Subcutaneous adipose tissue (tissue), 4 donors: ENCODE results near the gene AOAH. TPM values are rescaled to one million over a fixed set of nuclear protein-coding genes. Genes with fewer than 3 reads are reported as not detected.

Experiments
- total RNA-seq, 4 donors: library from RNA; depleted of rRNA; stranded (reverse); fragments of >200 nt; gene quantifications; one replicate each; pipeline ENCODE4 v1.1.0, GENCODE V29; 2016
- TF ChIP-seq, protein P1 (sequence below): fragments of 450-650 bp; IDR thresholded peaks from one replicate; pipeline ENCODE4 v1.5.1; 2016; ENCODE audit warnings: low read depth, mild to moderate bottlenecking, control low read depth, antibody characterized with exemption, moderate library complexity

AOAH gene, protein sequence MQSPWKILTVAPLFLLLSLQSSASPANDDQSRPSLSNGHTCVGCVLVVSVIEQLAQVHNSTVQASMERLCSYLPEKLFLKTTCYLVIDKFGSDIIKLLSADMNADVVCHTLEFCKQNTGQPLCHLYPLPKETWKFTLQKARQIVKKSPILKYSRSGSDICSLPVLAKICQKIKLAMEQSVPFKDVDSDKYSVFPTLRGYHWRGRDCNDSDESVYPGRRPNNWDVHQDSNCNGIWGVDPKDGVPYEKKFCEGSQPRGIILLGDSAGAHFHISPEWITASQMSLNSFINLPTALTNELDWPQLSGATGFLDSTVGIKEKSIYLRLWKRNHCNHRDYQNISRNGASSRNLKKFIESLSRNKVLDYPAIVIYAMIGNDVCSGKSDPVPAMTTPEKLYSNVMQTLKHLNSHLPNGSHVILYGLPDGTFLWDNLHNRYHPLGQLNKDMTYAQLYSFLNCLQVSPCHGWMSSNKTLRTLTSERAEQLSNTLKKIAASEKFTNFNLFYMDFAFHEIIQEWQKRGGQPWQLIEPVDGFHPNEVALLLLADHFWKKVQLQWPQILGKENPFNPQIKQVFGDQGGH
- total RNA-seq, result 10 to 100 TPM in 2 of 4 donors, 1 to 10 TPM in 2; 4.6 to 51.7 (median 15.3) TPM

DNA sequence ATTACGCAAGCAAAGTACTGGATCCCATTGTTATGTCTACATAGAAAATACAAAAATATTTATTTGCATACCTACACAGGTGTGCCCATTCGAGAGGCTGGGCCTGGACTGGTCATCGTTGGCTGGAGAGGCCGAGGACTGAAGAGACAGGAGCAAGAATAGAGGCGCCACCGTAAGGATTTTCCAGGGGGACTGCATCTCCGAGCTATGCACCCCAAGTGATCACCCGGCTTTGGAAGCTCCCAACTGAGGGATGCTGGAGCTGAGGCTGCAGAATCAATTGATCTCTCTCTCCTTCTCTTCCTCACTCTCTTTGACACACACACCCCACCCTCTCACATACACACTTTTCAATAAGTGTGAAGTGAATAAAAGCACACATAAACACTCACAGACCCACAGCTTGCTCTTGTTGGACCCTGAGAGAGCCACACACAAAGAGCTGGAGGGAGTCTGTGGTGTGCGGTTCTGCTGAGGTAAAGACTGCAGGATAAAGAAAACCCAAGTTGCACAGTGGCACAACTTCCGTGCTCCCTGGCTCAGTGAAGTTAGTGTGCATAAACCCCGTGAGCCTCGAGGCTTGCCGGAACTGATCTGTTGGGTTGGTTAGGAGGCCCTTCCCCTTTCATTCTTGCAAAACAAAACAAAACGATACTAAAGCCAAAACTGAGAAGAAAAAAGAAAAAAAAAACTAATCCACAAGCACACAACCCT is at the start of gene AOAH:
AOAH (minus strand) TSS at position 544 of the 714 bp plus-strand sequence; CDS start at position 198, 346 bp downstream.
- TF ChIP-seq, protein P1, sequence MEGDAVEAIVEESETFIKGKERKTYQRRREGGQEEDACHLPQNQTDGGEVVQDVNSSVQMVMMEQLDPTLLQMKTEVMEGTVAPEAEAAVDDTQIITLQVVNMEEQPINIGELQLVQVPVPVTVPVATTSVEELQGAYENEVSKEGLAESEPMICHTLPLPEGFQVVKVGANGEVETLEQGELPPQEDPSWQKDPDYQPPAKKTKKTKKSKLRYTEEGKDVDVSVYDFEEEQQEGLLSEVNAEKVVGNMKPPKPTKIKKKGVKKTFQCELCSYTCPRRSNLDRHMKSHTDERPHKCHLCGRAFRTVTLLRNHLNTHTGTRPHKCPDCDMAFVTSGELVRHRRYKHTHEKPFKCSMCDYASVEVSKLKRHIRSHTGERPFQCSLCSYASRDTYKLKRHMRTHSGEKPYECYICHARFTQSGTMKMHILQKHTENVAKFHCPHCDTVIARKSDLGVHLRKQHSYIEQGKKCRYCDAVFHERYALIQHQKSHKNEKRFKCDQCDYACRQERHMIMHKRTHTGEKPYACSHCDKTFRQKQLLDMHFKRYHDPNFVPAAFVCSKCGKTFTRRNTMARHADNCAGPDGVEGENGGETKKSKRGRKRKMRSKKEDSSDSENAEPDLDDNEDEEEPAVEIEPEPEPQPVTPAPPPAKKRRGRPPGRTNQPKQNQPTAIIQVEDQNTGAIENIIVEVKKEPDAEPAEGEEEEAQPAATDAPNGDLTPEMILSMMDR, result no peak

DNA sequence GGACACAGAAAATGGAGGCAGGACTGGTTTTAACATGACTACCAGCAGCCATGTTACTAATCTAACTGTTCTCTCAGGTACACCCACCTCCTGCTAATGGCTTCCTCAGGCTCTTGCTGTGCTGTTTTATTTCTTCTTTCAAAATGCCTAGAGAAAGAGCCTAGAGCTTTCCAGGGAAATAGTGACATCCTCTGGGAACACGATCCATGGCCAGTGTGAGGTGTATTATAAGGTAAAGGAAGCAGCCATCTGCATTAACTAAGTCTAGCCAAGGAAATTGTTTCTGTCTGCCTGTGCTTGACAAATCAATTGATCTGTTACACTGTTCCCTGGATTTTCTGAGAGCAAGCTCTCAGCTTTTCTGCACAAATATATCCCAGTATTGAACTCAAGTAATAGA is 42.2 kb upstream of the AOAH start:
- TF ChIP-seq, protein P1, result no peak

DNA sequence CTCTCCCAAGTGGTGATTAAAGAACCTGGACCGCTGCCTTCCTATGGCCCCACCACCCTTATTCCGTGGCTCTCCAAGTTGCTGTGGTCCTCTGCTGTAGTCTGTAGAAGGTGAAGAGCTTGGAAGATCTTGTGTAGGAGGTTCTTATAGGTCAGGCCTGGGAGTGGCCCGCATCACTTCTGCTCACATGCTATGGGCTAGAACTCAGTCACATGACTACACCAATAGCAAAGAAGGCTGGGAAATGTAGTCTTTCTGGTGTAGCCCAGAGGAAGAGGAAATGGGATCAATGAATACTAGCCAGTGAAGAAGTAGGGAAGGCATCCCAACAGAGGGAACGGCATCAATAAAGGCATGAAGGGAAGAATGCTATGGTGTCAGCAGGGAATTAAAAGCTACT is 41.3 kb upstream of the AOAH start:
- TF ChIP-seq, protein P1, result no peak

DNA sequence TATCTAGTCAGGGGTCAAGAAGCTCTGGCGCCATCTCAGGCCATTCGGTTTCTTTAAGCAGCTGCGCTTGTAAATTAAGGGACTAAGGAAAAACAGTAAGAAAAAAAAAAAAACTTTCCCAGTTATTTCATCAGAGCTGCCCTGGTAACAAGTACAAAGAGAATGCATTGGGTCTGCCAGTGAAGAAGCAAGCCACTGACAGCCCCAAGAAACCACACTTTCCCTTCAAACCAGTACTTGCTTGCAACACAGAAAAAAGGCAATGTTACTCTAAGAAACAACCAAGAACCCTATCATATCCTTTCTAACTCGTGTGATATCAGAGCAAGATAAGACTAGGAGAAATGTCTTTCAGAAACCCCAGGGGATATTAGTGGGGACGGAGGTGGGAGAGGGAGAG is 40.6 kb upstream of the AOAH start:
- TF ChIP-seq, protein P1, result no peak

DNA sequence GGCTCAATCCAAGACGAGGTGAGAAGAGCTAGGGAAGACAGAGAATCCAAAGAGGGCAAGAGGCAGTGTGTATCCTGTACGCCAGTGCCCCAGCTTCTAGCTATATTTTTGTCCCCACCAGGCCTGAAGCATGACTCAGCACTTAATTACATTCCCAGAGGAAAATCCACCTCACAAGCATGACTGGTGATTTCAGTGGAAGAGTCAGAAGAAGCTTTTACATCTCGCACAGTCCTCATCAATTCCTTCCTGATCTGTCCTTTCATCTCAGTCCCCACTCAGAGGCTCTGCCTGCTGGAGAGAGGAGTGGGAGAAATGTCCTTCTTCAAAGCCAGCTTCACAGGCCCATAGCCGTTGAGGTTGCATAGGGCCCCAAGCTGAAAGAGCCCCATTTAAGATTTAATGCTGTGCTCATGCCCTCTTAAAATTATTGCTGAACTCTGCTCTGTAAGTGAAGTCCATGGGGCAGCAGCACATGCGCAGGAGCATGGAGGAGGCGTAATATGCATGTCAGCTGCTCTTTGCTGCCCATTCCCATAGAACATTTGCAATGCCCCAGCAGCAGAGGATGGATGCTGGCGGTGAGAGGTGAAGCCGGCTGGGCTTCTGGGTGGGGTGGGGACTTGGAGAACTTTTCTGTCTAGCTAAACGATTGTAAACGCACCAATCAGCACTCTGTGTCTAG is 39.0 kb upstream of the AOAH start:
- TF ChIP-seq, protein P1, result no peak

DNA sequence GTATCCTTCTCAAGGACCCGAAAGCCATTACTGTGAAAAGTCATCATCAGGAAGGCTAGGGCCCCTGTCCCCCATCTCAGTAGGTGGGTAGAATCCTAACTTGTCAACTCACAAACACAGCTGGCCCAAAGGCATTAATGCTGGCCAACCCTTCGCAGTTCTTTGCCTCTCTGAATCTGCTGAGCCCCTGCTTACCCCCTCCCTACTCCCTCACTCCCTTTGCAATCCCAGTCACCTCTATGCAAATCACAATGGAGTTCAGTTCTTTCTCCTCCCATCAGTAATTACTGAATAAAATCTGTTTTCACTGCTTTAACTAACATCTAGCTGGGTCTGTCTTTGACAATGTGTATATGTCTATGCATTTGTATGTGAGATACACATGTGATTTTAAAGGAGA is 38.1 kb upstream of the AOAH start:
- TF ChIP-seq, protein P1, result no peak

DNA sequence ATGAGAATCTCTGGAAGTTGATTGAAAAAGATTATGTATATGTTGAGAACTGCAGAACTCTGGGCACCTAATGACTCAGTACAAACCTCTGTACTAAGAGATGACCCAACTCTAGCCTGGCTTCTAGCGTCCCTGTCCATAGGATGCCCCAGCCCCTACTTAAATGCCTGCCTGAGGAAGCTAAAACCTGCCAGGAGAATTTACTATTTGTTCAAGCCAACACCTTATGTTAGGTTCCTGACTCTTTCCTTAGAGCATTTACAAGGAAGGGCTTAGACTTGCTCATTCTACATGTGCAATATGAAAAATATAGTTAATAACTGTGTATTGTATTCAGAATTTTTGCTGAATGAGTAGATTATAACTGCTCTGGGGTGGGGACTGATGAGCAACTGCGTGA is 37.5 kb upstream of the AOAH start:
- TF ChIP-seq, protein P1, result no peak
